Measurements from ENCODE around the gene CCT3.

Gene CCT3

GRCh38 chr1:156384007-156384406 lies 45.9 kb upstream of the CCT3 start:
- no peaks in the 10 kb centered on the region for H3K36me3 ChIP-seq (replicated peaks; ENCODE audit: insufficient read depth, low read length)
- TF ChIP-seq EZH2 (optimal IDR thresholded peaks at IDR 0.05; ENCODE audit: low read depth, low read length): no peak
- TF ChIP-seq, protein P1, sequence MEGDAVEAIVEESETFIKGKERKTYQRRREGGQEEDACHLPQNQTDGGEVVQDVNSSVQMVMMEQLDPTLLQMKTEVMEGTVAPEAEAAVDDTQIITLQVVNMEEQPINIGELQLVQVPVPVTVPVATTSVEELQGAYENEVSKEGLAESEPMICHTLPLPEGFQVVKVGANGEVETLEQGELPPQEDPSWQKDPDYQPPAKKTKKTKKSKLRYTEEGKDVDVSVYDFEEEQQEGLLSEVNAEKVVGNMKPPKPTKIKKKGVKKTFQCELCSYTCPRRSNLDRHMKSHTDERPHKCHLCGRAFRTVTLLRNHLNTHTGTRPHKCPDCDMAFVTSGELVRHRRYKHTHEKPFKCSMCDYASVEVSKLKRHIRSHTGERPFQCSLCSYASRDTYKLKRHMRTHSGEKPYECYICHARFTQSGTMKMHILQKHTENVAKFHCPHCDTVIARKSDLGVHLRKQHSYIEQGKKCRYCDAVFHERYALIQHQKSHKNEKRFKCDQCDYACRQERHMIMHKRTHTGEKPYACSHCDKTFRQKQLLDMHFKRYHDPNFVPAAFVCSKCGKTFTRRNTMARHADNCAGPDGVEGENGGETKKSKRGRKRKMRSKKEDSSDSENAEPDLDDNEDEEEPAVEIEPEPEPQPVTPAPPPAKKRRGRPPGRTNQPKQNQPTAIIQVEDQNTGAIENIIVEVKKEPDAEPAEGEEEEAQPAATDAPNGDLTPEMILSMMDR (IDR thresholded peaks at IDR 0.05; ENCODE audit: low read length): no peak
- no peak for TF ChIP-seq EZH2phosphoT487 (IDR thresholded peaks at IDR 0.05; ENCODE audit: low read length)
- peaks cover 31% of the 10 kb centered on the region for H3K27me3 ChIP-seq (replicated peaks; ENCODE audit: insufficient read depth, low read length)
- H3K4me2 ChIP-seq (ENCODE audit: low read depth, low read length): no peak overlapping the region
- H4K20me1 ChIP-seq (ENCODE audit: insufficient read depth, low read length): no peaks in the 10 kb centered on the region
- H3K4me3 ChIP-seq (ENCODE audit: low read length): no peak overlapping the region
- H3K27ac ChIP-seq (ENCODE audit: low read length): no peak overlapping the region
- DNase-seq: no peak
- no peaks in the 10 kb centered on the region for H3K9me2 ChIP-seq (replicated peaks; ENCODE audit: insufficient read depth, low read length)
- H3K9me3 ChIP-seq (replicated peaks; ENCODE audit: insufficient read depth, low read length): no peaks in the 10 kb centered on the region
- H3F3A ChIP-seq (ENCODE audit: insufficient read depth, low read length): no peaks in the 10 kb centered on the region
- H3K79me2 ChIP-seq (ENCODE audit: low read length): no peaks in the 10 kb centered on the region
- H3K9ac ChIP-seq (ENCODE audit: low read length): no peak overlapping the region
- no peak overlapping the region for H2AFZ ChIP-seq (ENCODE audit: low read length)
- no peaks in the 10 kb centered on the region for H3K4me1 ChIP-seq (ENCODE audit: low read length)

GRCh38 chr1:156383023-156383422 lies 44.9 kb upstream of the CCT3 start:
- DNase-seq: peak; percentile 83
- no peaks in the 10 kb centered on the region for H4K20me1 ChIP-seq (ENCODE audit: insufficient read depth, low read length)
- no peak overlapping the region for H3K27ac ChIP-seq (ENCODE audit: low read length)
- H3K79me2 ChIP-seq (ENCODE audit: low read length): no peaks in the 10 kb centered on the region
- no peak for TF ChIP-seq EZH2phosphoT487 (IDR thresholded peaks at IDR 0.05; ENCODE audit: low read length)
- no peak for TF ChIP-seq EZH2 (optimal IDR thresholded peaks at IDR 0.05; ENCODE audit: low read depth, low read length)
- TF ChIP-seq, protein P1 (IDR thresholded peaks at IDR 0.05; ENCODE audit: low read length): peak; percentile 95
- H3F3A ChIP-seq (ENCODE audit: insufficient read depth, low read length): no peaks in the 10 kb centered on the region
- H3K4me3 ChIP-seq (ENCODE audit: low read length): no peak overlapping the region
- no peak overlapping the region for H3K9ac ChIP-seq (ENCODE audit: low read length)
- H3K9me3 ChIP-seq (replicated peaks; ENCODE audit: insufficient read depth, low read length): no peaks in the 10 kb centered on the region
- no peak overlapping the region for H2AFZ ChIP-seq (ENCODE audit: low read length)
- H3K27me3 ChIP-seq (replicated peaks; ENCODE audit: insufficient read depth, low read length): peaks cover 23% of the 10 kb centered on the region
- no peak overlapping the region for H3K4me2 ChIP-seq (ENCODE audit: low read depth, low read length)
- no peaks in the 10 kb centered on the region for H3K9me2 ChIP-seq (replicated peaks; ENCODE audit: insufficient read depth, low read length)
- H3K36me3 ChIP-seq (replicated peaks; ENCODE audit: insufficient read depth, low read length): no peaks in the 10 kb centered on the region
- H3K4me1 ChIP-seq (ENCODE audit: low read length): no peaks in the 10 kb centered on the region

GRCh38 chr1:156382561-156382960 lies 44.5 kb upstream of the CCT3 start:
- H3K9ac ChIP-seq (ENCODE audit: low read length): no peak overlapping the region

More at GRCh38 chr1:156382561-156382960, 44.5 kb upstream of the CCT3 start:
- Histone ChIP-seq H3K9me3 (replicated peaks; ENCODE audit: insufficient read depth, low read length) (no peaks in the 10 kb centered on the region), H3F3A (ENCODE audit: insufficient read depth, low read length) (no peaks in the 10 kb centered on the region), H3K4me2 (ENCODE audit: low read depth, low read length) (no peak overlapping the region), H4K20me1 (ENCODE audit: insufficient read depth, low read length) (no peaks in the 10 kb centered on the region), H3K4me3 (ENCODE audit: low read length) (no peak overlapping the region), H3K27ac (ENCODE audit: low read length) (no peak overlapping the region), H3K36me3 (replicated peaks; ENCODE audit: insufficient read depth, low read length) (no peaks in the 10 kb centered on the region), H3K27me3 (replicated peaks; ENCODE audit: insufficient read depth, low read length) (peaks cover 18% of the 10 kb centered on the region), H3K4me1 (ENCODE audit: low read length) (no peaks in the 10 kb centered on the region), H3K79me2 (ENCODE audit: low read length) (no peaks in the 10 kb centered on the region), H2AFZ (ENCODE audit: low read length) (no peak overlapping the region), H3K9me2 (replicated peaks; ENCODE audit: insufficient read depth, low read length) (no peaks in the 10 kb centered on the region)
- TF ChIP-seq EZH2 (optimal IDR thresholded peaks at IDR 0.05; ENCODE audit: low read depth, low read length) (no peak), EZH2phosphoT487 (IDR thresholded peaks at IDR 0.05; ENCODE audit: low read length) (no peak)
- TF ChIP-seq, protein P1 (IDR thresholded peaks at IDR 0.05; ENCODE audit: low read length): no peak
- DNase-seq: no peak

Measured in MM.1S (cell line).